ENCODE data around the gene DAGLB.
A peak's percentile ranks its signal among the peaks of the same experiment; 100 is the strongest.

The DAGLB gene

GRCh38 chr7:6447581-6448199 is at the start of gene DAGLB:
Gene DAGLB, minus strand, starts transcription at chr7:6447954. Its CDS starts 112 bp downstream, at chr7:6447842.
- peak within 1 kb of the TSS; percentile 100 for H3K4me3 ChIP-seq (replicated peaks in 1 of 2; ENCODE audit: low read depth in 2 of 2, low read length in 2 of 2)
- no peak for TF ChIP-seq CTCF (IDR thresholded peaks at IDR 0.05; ENCODE audit: low read depth, low read length)
- DNase-seq (ENCODE audit: low read depth in 2 of 2): peak; percentile 92 to 93

GRCh38 chr7:6497637-6497905 is 49.8 kb upstream of the DAGLB start:
- TF ChIP-seq CTCF (IDR thresholded peaks at IDR 0.05; ENCODE audit: low read depth, low read length): no peak
- no peak for DNase-seq (ENCODE audit: low read depth in 2 of 2)
- H3K4me3 ChIP-seq (replicated peaks in 1 of 2; ENCODE audit: low read depth in 2 of 2, low read length in 2 of 2): no peak overlapping the region

GRCh38 chr7:6496842-6497636 is 49.3 kb upstream of the DAGLB start:
- H3K4me3 ChIP-seq (replicated peaks in 1 of 2; ENCODE audit: low read depth in 2 of 2, low read length in 2 of 2): no peak overlapping the region
- TF ChIP-seq CTCF (IDR thresholded peaks at IDR 0.05; ENCODE audit: low read depth, low read length): no peak
- DNase-seq (ENCODE audit: low read depth in 2 of 2): no peak

- H3K4me3 ChIP-seq (replicated peaks in 1 of 2; ENCODE audit: low read depth in 2 of 2, low read length in 2 of 2): no peak overlapping the region
- peak in 1 of 2 donors; percentile 40 for DNase-seq (ENCODE audit: low read depth in 2 of 2)
- TF ChIP-seq CTCF (IDR thresholded peaks at IDR 0.05; ENCODE audit: low read depth, low read length): no peak
Measured at GRCh38 chr7:6495597-6496262, 48.0 kb upstream of the DAGLB start.

- DNase-seq (ENCODE audit: low read depth in 2 of 2): no peak
- no peak overlapping the region for H3K4me3 ChIP-seq (replicated peaks in 1 of 2; ENCODE audit: low read depth in 2 of 2, low read length in 2 of 2)
- TF ChIP-seq CTCF (IDR thresholded peaks at IDR 0.05; ENCODE audit: low read depth, low read length): no peak
Measured at GRCh38 chr7:6494365-6494764, 46.6 kb upstream of the DAGLB start.

GRCh38 chr7:6491194-6491593 is 43.4 kb upstream of the DAGLB start:
- TF ChIP-seq CTCF (IDR thresholded peaks at IDR 0.05; ENCODE audit: low read depth, low read length): no peak
- no peak overlapping the region for H3K4me3 ChIP-seq (replicated peaks in 1 of 2; ENCODE audit: low read depth in 2 of 2, low read length in 2 of 2)
- DNase-seq (ENCODE audit: low read depth in 2 of 2): no peak

Data from cardiac fibroblast (primary cell).